ENCODE results near the gene PDLIM5.
"Not testable (repeated sequence)": the region's sequence is repeated elsewhere in the genome, so short reads cannot be mapped to it uniquely, and the experiment has no call there.

PDLIM5 gene

GRCh38 chr4:94463771-94464170 lies 12.0 kb downstream of the PDLIM5 start:
- H3K9me3 ChIP-seq (ENCODE audit: insufficient read depth, low read depth, low read length) = no peaks in the 10 kb centered on the region
- H3K27ac ChIP-seq (ENCODE audit: low read depth, low read length) = no peak overlapping the region
- H3K4me1 ChIP-seq (ENCODE audit: insufficient read depth, low read length) = peaks cover 40% of the 10 kb centered on the region
- no peaks in the 10 kb centered on the region for H3K27me3 ChIP-seq (ENCODE audit: insufficient read depth, low read length)
- no peak overlapping the region for H3K4me3 ChIP-seq (ENCODE audit: low read length)
- 100% methylated on average over 1 of the region's 1 CpG for WGBS
- H3K9ac ChIP-seq (ENCODE audit: low read depth, low read length) = no peak overlapping the region
- no peaks in the 10 kb centered on the region for H3K36me3 ChIP-seq (ENCODE audit: insufficient read depth, low read length)

GRCh38 chr4:94466371-94466770 lies 14.6 kb downstream of the PDLIM5 start:
- Histone ChIP-seq H3K4me3 (ENCODE audit: low read length) (no peak overlapping the region), H3K27ac (ENCODE audit: low read depth, low read length) (no peak overlapping the region), H3K9ac (ENCODE audit: low read depth, low read length) (no peak overlapping the region), H3K9me3 (ENCODE audit: insufficient read depth, low read depth, low read length) (peaks cover 10% of the 10 kb centered on the region; the same call in 1 of the 2 replicates), H3K4me1 (ENCODE audit: insufficient read depth, low read length) (peaks cover 15% of the 10 kb centered on the region), H3K36me3 (ENCODE audit: insufficient read depth, low read length) (peaks cover 10% of the 10 kb centered on the region; the same call in 1 of the 2 replicates), H3K27me3 (ENCODE audit: insufficient read depth, low read length) (no peaks in the 10 kb centered on the region)

- peaks cover 10% of the 10 kb centered on the region; the same call in 1 of the 2 replicates for H3K36me3 ChIP-seq (ENCODE audit: insufficient read depth, low read length)
- H3K9ac ChIP-seq (ENCODE audit: low read depth, low read length) = no peak overlapping the region
- H3K9me3 ChIP-seq (ENCODE audit: insufficient read depth, low read depth, low read length) = peaks cover 10% of the 10 kb centered on the region; the same call in 1 of the 2 replicates
- no peaks in the 10 kb centered on the region for H3K27me3 ChIP-seq (ENCODE audit: insufficient read depth, low read length)
- 93% methylated on average over 1 of the region's 2 CpGs for WGBS
- H3K4me3 ChIP-seq (ENCODE audit: low read length) = no peak overlapping the region
- H3K27ac ChIP-seq (ENCODE audit: low read depth, low read length) = no peak overlapping the region
- H3K4me1 ChIP-seq (ENCODE audit: insufficient read depth, low read length) = peaks cover 10% of the 10 kb centered on the region; the same call in 1 of the 2 replicates
Measured at GRCh38 chr4:94466923-94467322, 15.2 kb downstream of the PDLIM5 start.

- H3K36me3 ChIP-seq (ENCODE audit: insufficient read depth, low read length) = peaks cover 10% of the 10 kb centered on the region; the same call in 1 of the 2 replicates
- WGBS = 94% methylated on average over 4 of the region's 4 CpGs
- no peak overlapping the region for H3K27ac ChIP-seq (ENCODE audit: low read depth, low read length)
- H3K9me3 ChIP-seq (ENCODE audit: insufficient read depth, low read depth, low read length) = peaks cover 10% of the 10 kb centered on the region; the same call in 1 of the 2 replicates
- H3K4me3 ChIP-seq (ENCODE audit: low read length) = no peak overlapping the region
- no peak overlapping the region for H3K9ac ChIP-seq (ENCODE audit: low read depth, low read length)
- no peaks in the 10 kb centered on the region for H3K27me3 ChIP-seq (ENCODE audit: insufficient read depth, low read length)
- H3K4me1 ChIP-seq (ENCODE audit: insufficient read depth, low read length) = peaks cover 10% of the 10 kb centered on the region; the same call in 1 of the 2 replicates
Measured at GRCh38 chr4:94468093-94468769, 16.5 kb downstream of the PDLIM5 start.

- Histone ChIP-seq H3K4me3 (ENCODE audit: low read length) (no peak overlapping the region), H3K36me3 (ENCODE audit: insufficient read depth, low read length) (peaks cover 10% of the 10 kb centered on the region; the same call in 1 of the 2 replicates), H3K27ac (ENCODE audit: low read depth, low read length) (no peak overlapping the region), H3K4me1 (ENCODE audit: insufficient read depth, low read length) (peaks cover 6% of the 10 kb centered on the region; the same call in 1 of the 2 replicates), H3K27me3 (ENCODE audit: insufficient read depth, low read length) (no peaks in the 10 kb centered on the region), H3K9me3 (ENCODE audit: insufficient read depth, low read depth, low read length) (peaks cover 10% of the 10 kb centered on the region; the same call in 1 of the 2 replicates), H3K9ac (ENCODE audit: low read depth, low read length) (no peak overlapping the region)
- 86% methylated on average over 1 of the region's 1 CpG for WGBS
Measured at GRCh38 chr4:94469221-94469784, 17.6 kb downstream of the PDLIM5 start.

- Histone ChIP-seq H3K27ac (ENCODE audit: low read depth, low read length) (no peak overlapping the region), H3K9me3 (ENCODE audit: insufficient read depth, low read depth, low read length) (peaks cover 10% of the 10 kb centered on the region; the same call in 1 of the 2 replicates), H3K27me3 (ENCODE audit: insufficient read depth, low read length) (no peaks in the 10 kb centered on the region), H3K9ac (ENCODE audit: low read depth, low read length) (no peak overlapping the region), H3K4me3 (ENCODE audit: low read length) (no peak overlapping the region), H3K36me3 (ENCODE audit: insufficient read depth, low read length) (peaks cover 10% of the 10 kb centered on the region; the same call in 1 of the 2 replicates), H3K4me1 (ENCODE audit: insufficient read depth, low read length) (peaks cover 7% of the 10 kb centered on the region)
- 98% methylated on average over 3 of the region's 4 CpGs for WGBS
Measured at GRCh38 chr4:94470132-94470531, 18.4 kb downstream of the PDLIM5 start.

GRCh38 chr4:94470782-94471181 lies 19.0 kb downstream of the PDLIM5 start:
- not testable (repeated sequence) for H3K9ac ChIP-seq (ENCODE audit: low read depth, low read length); H3K27ac ChIP-seq (ENCODE audit: low read depth, low read length); H3K9me3 ChIP-seq (ENCODE audit: insufficient read depth, low read depth, low read length); H3K36me3 ChIP-seq (ENCODE audit: insufficient read depth, low read length); H3K27me3 ChIP-seq (ENCODE audit: insufficient read depth, low read length); H3K4me3 ChIP-seq (ENCODE audit: low read length)
- peaks cover 13% of the 10 kb centered on the region for H3K4me1 ChIP-seq (ENCODE audit: insufficient read depth, low read length)
- 95% methylated on average over 3 of the region's 4 CpGs for WGBS

GRCh38 chr4:94472056-94472826 lies 20.5 kb downstream of the PDLIM5 start:
- H3K36me3 ChIP-seq (ENCODE audit: insufficient read depth, low read length) = peaks cover 10% of the 10 kb centered on the region; the same call in 1 of the 2 replicates
- H3K9ac ChIP-seq (ENCODE audit: low read depth, low read length) = no peak overlapping the region
- 100% methylated on average over 1 of the region's 5 CpGs for WGBS
- H3K27ac ChIP-seq (ENCODE audit: low read depth, low read length) = no peak overlapping the region
- H3K27me3 ChIP-seq (ENCODE audit: insufficient read depth, low read length) = no peaks in the 10 kb centered on the region
- peaks cover 10% of the 10 kb centered on the region; the same call in 1 of the 2 replicates for H3K9me3 ChIP-seq (ENCODE audit: insufficient read depth, low read depth, low read length)
- H3K4me3 ChIP-seq (ENCODE audit: low read length) = no peak overlapping the region
- H3K4me1 ChIP-seq (ENCODE audit: insufficient read depth, low read length) = peaks cover 27% of the 10 kb centered on the region

- Histone ChIP-seq H3K27ac (ENCODE audit: low read depth, low read length) (peak overlapping the region; percentile 35; the same call in 1 of the 2 replicates), H3K4me3 (ENCODE audit: low read length) (no peak overlapping the region), H3K27me3 (ENCODE audit: insufficient read depth, low read length) (no peaks in the 10 kb centered on the region), H3K9me3 (ENCODE audit: insufficient read depth, low read depth, low read length) (peaks cover 9% of the 10 kb centered on the region; the same call in 1 of the 2 replicates), H3K4me1 (ENCODE audit: insufficient read depth, low read length) (peaks cover 32% of the 10 kb centered on the region), H3K9ac (ENCODE audit: low read depth, low read length) (no peak overlapping the region), H3K36me3 (ENCODE audit: insufficient read depth, low read length) (peaks cover 10% of the 10 kb centered on the region; the same call in 1 of the 2 replicates)
- 80% methylated on average over 2 of the region's 2 CpGs for whole genome bisulfite sequencing
Measured at GRCh38 chr4:94475050-94475449, 23.3 kb downstream of the PDLIM5 start.

- H3K36me3 ChIP-seq (ENCODE audit: insufficient read depth, low read length) = 0 out of 2 replicates have a peak, but pooled peaks cover 2% of the 10 kb centered on the region
- no CpG with 5 or more reads among the region's 2 CpGs for WGBS
- H3K9ac ChIP-seq (ENCODE audit: low read depth, low read length) = no peak overlapping the region
- peaks cover 37% of the 10 kb centered on the region for H3K4me1 ChIP-seq (ENCODE audit: insufficient read depth, low read length)
- H3K4me3 ChIP-seq (ENCODE audit: low read length) = no peak overlapping the region
- no peaks in the 10 kb centered on the region for H3K27me3 ChIP-seq (ENCODE audit: insufficient read depth, low read length)
- peaks cover 1% of the 10 kb centered on the region; the same call in 1 of the 2 replicates for H3K9me3 ChIP-seq (ENCODE audit: insufficient read depth, low read depth, low read length)
- no peak overlapping the region for H3K27ac ChIP-seq (ENCODE audit: low read depth, low read length)
Measured at GRCh38 chr4:94475794-94476193, 24.1 kb downstream of the PDLIM5 start.

GRCh38 chr4:94477227-94477626 lies 25.5 kb downstream of the PDLIM5 start:
- Histone ChIP-seq H3K4me1 (ENCODE audit: insufficient read depth, low read length) (peaks cover 37% of the 10 kb centered on the region), H3K27me3 (ENCODE audit: insufficient read depth, low read length) (no peaks in the 10 kb centered on the region), H3K9me3 (ENCODE audit: insufficient read depth, low read depth, low read length) (no peaks in the 10 kb centered on the region), H3K27ac (ENCODE audit: low read depth, low read length) (peak overlapping the region; percentile 65; the same call in 1 of the 2 replicates), H3K36me3 (ENCODE audit: insufficient read depth, low read length) (no peaks in the 10 kb centered on the region), H3K4me3 (ENCODE audit: low read length) (no peak overlapping the region), H3K9ac (ENCODE audit: low read depth, low read length) (no peak overlapping the region)
- 29% methylated on average over 2 of the region's 2 CpGs for WGBS

Measured in HUES64 (cell line).